K562 (cell line): Measurements from ENCODE around the gene COL4A2. TPM values are rescaled to one million over a fixed set of nuclear protein-coding genes. Genes with fewer than 3 reads are reported as not detected.
A peak's percentile ranks its signal among the peaks of the same experiment; 100 is the strongest.

Experiments used
- CAMTA2 ChIP-seq: fragments of 250-450 bp; sonication (Bioruptor Pico); conservative IDR thresholded peaks from 2 replicates; pipeline ENCODE4 v1.5.1; 2022
- E2F6 ChIP-seq, 2 experiments: IDR thresholded peaks; 2 replicates each; pipeline ENCODE4 v1.6.1; 2011; ENCODE audit warnings: borderline replicate concordance in 1 of 2, control low read depth in 1 of 2, low read depth in 1 of 2, low read length in 1 of 2, mild to moderate bottlenecking in 1 of 2, mixed read lengths in 1 of 2, moderate library complexity in 1 of 2; ENCODE audit not compliant: insufficient read depth in 1 of 2, insufficient read length in 1 of 2, poor library complexity in 1 of 2, severe bottlenecking in 1 of 2; ENCODE audit errors: extremely low read depth in 1 of 2
- EP400 ChIP-seq: fragments of 450-650 bp; IDR thresholded peaks from 2 replicates; pipeline ENCODE4 v1.6.1; 2017; ENCODE audit warnings: antibody characterized with exemption, mild to moderate bottlenecking, moderate library complexity
- GATA2 ChIP-seq: sonication (generic); formaldehyde crosslinking; IDR thresholded peaks from 2 replicates; pipeline ENCODE4 v1.4.0; 2020; ENCODE audit warnings: mild to moderate bottlenecking, missing genetic modification reagents
- GATAD2B ChIP-seq: fragments of 450-650 bp; IDR thresholded peaks from 2 replicates; pipeline ENCODE4 v1.6.1; 2017; ENCODE audit warnings: mild to moderate bottlenecking, borderline replicate concordance
- KLF6 ChIP-seq: fragments of 250-450 bp; sonication (Bioruptor Pico); IDR thresholded peaks from 2 replicates; pipeline ENCODE4 v1.4.0; 2020; ENCODE audit warnings: mild to moderate bottlenecking, moderate library complexity, borderline replicate concordance
- L3MBTL2 ChIP-seq: fragments of 450-650 bp; IDR thresholded peaks from 2 replicates; pipeline ENCODE4 v1.6.1; 2016; ENCODE audit warnings: mild to moderate bottlenecking, moderate library complexity
- MITF ChIP-seq: IDR thresholded peaks from 2 replicates; pipeline ENCODE4 v1.6.1; 2014; ENCODE audit warnings: antibody characterized with exemption
- MYC ChIP-seq, 2 experiments: fragments of 250-450 bp in 1 of 2; sonication (Bioruptor Pico) in 1 of 2; IDR thresholded peaks; 2 replicates each; pipeline versions ENCODE4 v1.5.1 to v1.6.1; 2012 to 2021; ENCODE audit warnings: low read depth in 2 of 2, borderline replicate concordance in 1 of 2, improper control_type of control experiment in 1 of 2, low read length in 1 of 2, mild to moderate bottlenecking in 1 of 2, moderate library complexity in 1 of 2
- NKRF ChIP-seq: fragments of 450-650 bp; IDR thresholded peaks from 2 replicates; pipeline ENCODE4 v1.6.1; 2016; ENCODE audit warnings: borderline replicate concordance
- SAFB2 ChIP-seq: fragments of 200-400 bp; formaldehyde crosslinking; IDR thresholded peaks from 2 replicates; pipeline ENCODE4 v1.6.1; 2018; ENCODE audit warnings: borderline replicate concordance, low read length, low read depth, moderate library complexity; ENCODE audit not compliant: severe bottlenecking
- SMAD4 ChIP-seq: fragments of 250-450 bp; sonication (Bioruptor Pico); conservative IDR thresholded peaks from 2 replicates; pipeline ENCODE4 v1.8.0; 2021; ENCODE audit warnings: inconsistent platforms, mild to moderate bottlenecking, moderate library complexity
- SPI1 ChIP-seq: IDR thresholded peaks from 2 replicates; pipeline ENCODE4 v1.6.1; 2011; ENCODE audit warnings: low read depth, low read length, control low read depth, borderline replicate concordance
- SRSF7 ChIP-seq: fragments of 200-400 bp; formaldehyde crosslinking; optimal IDR thresholded peaks from 2 replicates; pipeline ENCODE3; 2017; ENCODE audit warnings: mild to moderate bottlenecking, low read depth, low read length
- TAF7 ChIP-seq: fragments of 450-650 bp; IDR thresholded peaks from 2 replicates; pipeline ENCODE4 v1.6.1; 2016; ENCODE audit warnings: missing genetic modification characterization, missing compliant biosample characterization
- TCF3 ChIP-seq: sonication (generic); formaldehyde crosslinking; IDR thresholded peaks from 2 replicates; pipeline ENCODE4 v1.4.0; 2020; ENCODE audit warnings: mild to moderate bottlenecking, missing genetic modification reagents
- TEAD2 ChIP-seq: fragments of 450-650 bp; IDR thresholded peaks from 2 replicates; pipeline ENCODE4 v1.6.1; 2016; ENCODE audit warnings: missing genetic modification characterization, control low read depth, missing compliant biosample characterization
- ZBTB2 ChIP-seq: fragments of 450-650 bp; IDR thresholded peaks from 2 replicates; pipeline ENCODE4 v1.6.1; 2016; ENCODE audit warnings: antibody characterized with exemption
- ZKSCAN1 ChIP-seq: fragments of 150-350 bp; IDR thresholded peaks from 2 replicates; pipeline ENCODE4 v1.6.1; 2016; ENCODE audit warnings: low read depth, low read length
- ZNF217 ChIP-seq: sonication (generic); formaldehyde crosslinking; IDR thresholded peaks from 2 replicates; pipeline ENCODE4 v1.8.0; 2022; ENCODE audit warnings: mild to moderate bottlenecking, missing genetic modification reagents
- ZNF586 ChIP-seq: fragments of 450-650 bp; formaldehyde crosslinking; conservative IDR thresholded peaks from 2 replicates; pipeline ENCODE4 v1.4.0; 2020; ENCODE audit warnings: mild to moderate bottlenecking, moderate library complexity
- polyA plus RNA-seq, 8 experiments: library from polyadenylated mRNA; depleted of rRNA in 4 of 8; stranded (reverse) in 5 of 8; unstranded in 3 of 8; fragments of >200 nt; fragmentation: Nextera tagmentation in 2 of 8; fragmentation: Illumina TruSeq in 1 of 8; extraction: Ambion mirVana in 2 of 8; extraction: Trizol in 1 of 8; gene quantifications; 2 replicates each; pipeline versions ENCODE4 v1.2.1 to v1.2.3, GENCODE V29; 2011 to 2014; ENCODE audit warnings: inconsistent platforms in 1 of 8, missing spikeins in 1 of 8
- total RNA-seq, 7 experiments: library from RNA; depleted of rRNA in 6 of 7; stranded (reverse); fragments of >200 nt in 6 of 7; fragmentation: Illumina TruSeq in 2 of 7; extraction: Trizol in 2 of 7; gene quantifications; 2 replicates each; pipeline versions ENCODE4 v1.2.1 to v1.2.3, GENCODE V29; 2011 to 2021; ENCODE audit warnings: low replicate concordance in 1 of 7

COL4A2 gene
- total and polyA plus RNA-seq, 9 of the 15 experiments (the other 6 are each of a cell fraction or from before 2014, with no cell fraction given) = 0.13 to 15.2 (median 8.1) TPM

- TF ChIP-seq MITF (no peak), TCF3 (CRISPR knock-in tag) (peak; percentile 53), ZNF217 (CRISPR knock-in tag) (no peak), L3MBTL2 (peak; percentile 69), ZNF586 (CRISPR knock-in tag) (no peak), TAF7 (tag) (no peak), MYC (IDR thresholded peaks at IDR 0.05; ENCODE audit: low read depth, low read length) (0 out of 2 replicates have a peak, but pooled peaks have one; percentile 46), MYC (CRISPR knock-in tag; IDR thresholded peaks at IDR 0.05; ENCODE audit: borderline replicate concordance, low read depth) (no peak), SAFB2 (no peak), EP400 (peak; percentile 30; the same call in 1 of the 2 replicates), TEAD2 (tag) (no peak), ZBTB2 (no peak), KLF6 (CRISPR knock-in tag) (no peak), GATAD2B (no peak), E2F6 (IDR thresholded peaks at IDR 0.05; ENCODE audit: borderline replicate concordance in 1 of 2, extremely low read depth in 1 of 2, insufficient read depth in 1 of 2, insufficient read length in 1 of 2, low read depth in 1 of 2, low read length in 1 of 2, poor library complexity in 1 of 2, severe bottlenecking in 1 of 2) (peak; percentile 16 to 50), SRSF7 (no peak), SPI1 (no peak), NKRF (no peak), ZKSCAN1 (no peak), SMAD4 (peak; percentile 48; the same call in 1 of the 2 replicates), GATA2 (CRISPR knock-in tag) (no peak), CAMTA2 (CRISPR knock-in tag) (no peak)
Measured at GRCh38 chr13:110509971-110510786, 203.1 kb downstream of the COL4A2 start (continued).
